IMR-90 (cell line): ENCODE results near the gene ATXN1. TPM values are rescaled to one million over a fixed set of nuclear protein-coding genes. Genes with fewer than 3 reads are reported as not detected.

Experiments
- ATAC-seq: fragments of 200-7000 bp; cut with Tn5 transposase; 2 replicates; pipeline ENCODE4 v1.9.1; 2020; ENCODE audit warnings: low read depth, mild to moderate bottlenecking, moderate library complexity
- BruUV-seq: library from RNA; stranded (reverse); fragments of 400-500 nt; replicated peaks from 2 replicates; lab custom pipeline; 2021; lab: Mats Ljungman, UMichigan
- CTCF ChIA-PET: fragments of 300-600 bp; formaldehyde crosslinking; extraction: SDS; loops from one replicate; lab custom pipeline; 2021; ENCODE audit warnings: antibody characterized with exemption; lab: Yijun Ruan, JAX
- POLR2A ChIA-PET: fragments of 300-600 bp; sonication (Branson Sonifier 250); formaldehyde crosslinking; loops from one replicate; lab custom pipeline; 2022; ENCODE audit warnings: antibody characterized with exemption; ENCODE audit not compliant: unreplicated experiment; lab: Charles Lee
- DNase-seq: peaks from one replicate; pipeline ENCODE4 v3.0.0; 2013
- H2AFZ ChIP-seq: replicated peaks from 2 replicates; pipeline ENCODE3; 2013; ENCODE audit warnings: low read length, mild to moderate bottlenecking; ENCODE audit not compliant: poor library complexity
- H2AK5ac ChIP-seq: 2 replicates; pipeline ENCODE4 v1.6.1; 2013; ENCODE audit warnings: low read depth, low read length, inconsistent platforms
- H2AK9ac ChIP-seq: replicated peaks from 2 replicates; pipeline ENCODE3; 2013; ENCODE audit warnings: mild to moderate bottlenecking, low read depth, low read length, moderate library complexity; ENCODE audit not compliant: poor library complexity
- H2BK120ac ChIP-seq: 2 replicates; pipeline ENCODE4 v1.6.1; 2013; ENCODE audit warnings: low read depth, low read length, inconsistent platforms
- H2BK15ac ChIP-seq: 3 replicates; pipeline ENCODE4 v1.6.1; 2013; ENCODE audit warnings: low read depth, low read length, inconsistent platforms
- H2BK20ac ChIP-seq: 2 replicates; pipeline ENCODE4 v1.6.1; 2013; ENCODE audit warnings: low read depth, mild to moderate bottlenecking, inconsistent platforms, low read length, moderate library complexity
- H2BK5ac ChIP-seq: 2 replicates; pipeline ENCODE4 v1.6.1; 2013; ENCODE audit warnings: mild to moderate bottlenecking, low read depth, low read length, inconsistent platforms; ENCODE audit not compliant: poor library complexity, severe bottlenecking
- H3K14ac ChIP-seq: replicated peaks from 2 replicates; pipeline ENCODE4 v1.6.1; 2013; ENCODE audit warnings: low read depth, low read length, inconsistent platforms
- H3K18ac ChIP-seq: 2 replicates; pipeline ENCODE4 v1.6.1; 2013; ENCODE audit warnings: low read depth, low read length, control low read depth
- H3K23ac ChIP-seq: 2 replicates; pipeline ENCODE4 v1.6.1; 2013; ENCODE audit warnings: low read depth, low read length, inconsistent platforms
- H3K27ac ChIP-seq: 2 replicates; pipeline ENCODE4 v1.5.1; 2013; ENCODE audit warnings: mild to moderate bottlenecking, control low read depth, low read length; ENCODE audit not compliant: insufficient read depth
- H3K27me3 ChIP-seq: 2 replicates; pipeline ENCODE4 v1.6.1; 2013; ENCODE audit warnings: low read length; ENCODE audit not compliant: control insufficient read depth, insufficient read depth
- H3K36me3 ChIP-seq: 2 replicates; pipeline ENCODE4 v1.6.1; 2013; ENCODE audit warnings: low read length, mixed read lengths; ENCODE audit not compliant: control insufficient read depth, insufficient read depth
- H3K4ac ChIP-seq: 2 replicates; pipeline ENCODE4 v1.6.1; 2013; ENCODE audit warnings: low read depth, low read length, inconsistent platforms
- H3K4me1 ChIP-seq: 2 replicates; pipeline ENCODE4 v1.6.1; 2013; ENCODE audit warnings: low read length, mixed read lengths; ENCODE audit not compliant: control insufficient read depth, insufficient read depth
- H3K4me2 ChIP-seq: 2 replicates; pipeline ENCODE4 v1.6.1; 2013; ENCODE audit warnings: low read depth, mild to moderate bottlenecking, control low read depth, low read length, moderate library complexity
- H3K4me3 ChIP-seq: 2 replicates; pipeline ENCODE4 v1.5.1; 2013; ENCODE audit warnings: low read depth, mild to moderate bottlenecking, control low read depth, low read length, moderate library complexity; ENCODE audit not compliant: insufficient read depth
- H3K56ac ChIP-seq: 2 replicates; pipeline ENCODE4 v1.6.1; 2013; ENCODE audit warnings: low read length, inconsistent platforms; ENCODE audit not compliant: insufficient read depth; ENCODE audit errors: extremely low read depth
- H3K79me1 ChIP-seq, 2 experiments: 2 replicates each; pipeline ENCODE4 v1.6.1; 2013; ENCODE audit warnings: low read length in 2 of 2, inconsistent platforms in 1 of 2, low read depth in 1 of 2
- H3K9ac ChIP-seq: 2 replicates; pipeline ENCODE4 v1.6.1; 2013; ENCODE audit warnings: low read depth, low read length, control low read depth
- H3K9me1 ChIP-seq: 2 replicates; pipeline ENCODE4 v1.6.1; 2013; ENCODE audit warnings: low read length, inconsistent platforms; ENCODE audit not compliant: insufficient read depth
- H3K9me3 ChIP-seq: 2 replicates; pipeline ENCODE4 v1.6.1; 2013; ENCODE audit warnings: low read length; ENCODE audit not compliant: control insufficient read depth, insufficient read depth
- H4K20me1 ChIP-seq: 2 replicates; pipeline ENCODE4 v1.6.1; 2013; ENCODE audit warnings: low read length, inconsistent platforms; ENCODE audit not compliant: insufficient read depth
- H4K5ac ChIP-seq: 2 replicates; pipeline ENCODE4 v1.6.1; 2013; ENCODE audit warnings: mild to moderate bottlenecking, low read depth, low read length, control low read depth
- H4K8ac ChIP-seq, 2 experiments: 2 replicates each; pipeline ENCODE4 v1.6.1; 2013; ENCODE audit warnings: low read depth in 2 of 2, low read length in 2 of 2, control low read depth in 1 of 2, inconsistent platforms in 1 of 2
- H4K91ac ChIP-seq: 2 replicates; pipeline ENCODE4 v1.6.1; 2013; ENCODE audit warnings: low read depth, low read length, inconsistent platforms; ENCODE audit not compliant: insufficient read depth
- CEBPB ChIP-seq: IDR thresholded peaks from 2 replicates; pipeline ENCODE4 v1.6.1; 2012; ENCODE audit warnings: low read depth, low read length, improper control_type of control experiment
- CHD1 ChIP-seq: IDR thresholded peaks from 2 replicates; pipeline ENCODE4 v1.6.1; 2012; ENCODE audit warnings: low read depth, low read length, improper control_type of control experiment
- MAZ ChIP-seq: IDR thresholded peaks from 2 replicates; pipeline ENCODE4 v1.6.1; 2012; ENCODE audit warnings: low read depth, mild to moderate bottlenecking, low read length, improper control_type of control experiment, moderate library complexity, borderline replicate concordance
- MXI1 ChIP-seq: IDR thresholded peaks from 2 replicates; pipeline ENCODE4 v1.6.1; 2012; ENCODE audit warnings: low read depth, mild to moderate bottlenecking, low read length, moderate library complexity, borderline replicate concordance
- NFE2L2 ChIP-seq: fragments of 150-350 bp; IDR thresholded peaks from 2 replicates; pipeline ENCODE4 v1.6.1; 2016; ENCODE audit warnings: low read depth, mild to moderate bottlenecking, low read length
- RAD21 ChIP-seq: IDR thresholded peaks from 2 replicates; pipeline ENCODE4 v1.6.1; 2012; ENCODE audit warnings: low read length, improper control_type of control experiment
- RCOR1 ChIP-seq: IDR thresholded peaks from 2 replicates; pipeline ENCODE4 v1.6.1; 2012; ENCODE audit warnings: mild to moderate bottlenecking, low read length, improper control_type of control experiment; ENCODE audit not compliant: insufficient replicate concordance
- RFX5 ChIP-seq: IDR thresholded peaks from 2 replicates; pipeline ENCODE4 v1.8.0; 2012; ENCODE audit warnings: low read depth, mild to moderate bottlenecking, low read length, moderate library complexity
- SMC3 ChIP-seq: fragments of 150-350 bp; IDR thresholded peaks from 2 replicates; pipeline ENCODE4 v1.6.1; 2016; ENCODE audit warnings: low read depth, mild to moderate bottlenecking, antibody characterized with exemption, low read length, moderate library complexity
- WGBS, 2 experiments: methylation state at CpG; one replicate each; pipeline versions ENCODE4 v1.1.5 to v1.1.7; 2013; ENCODE audit warnings: missing lambda C conversion rate in 2 of 2; ENCODE audit not compliant: insufficient read length in 1 of 2; ENCODE audit errors: extremely low coverage in 2 of 2; 5-methylcytosine and 5-hydroxymethylcytosine counted together
- dilution Hi-C: fragments of 300-500 bp; cut with HindIII; formaldehyde crosslinking; loops from one replicate; pipeline ENCODE4 v1.14.3; 2018; ENCODE audit warnings: low sequenced_read_pairs; ENCODE audit not compliant: unreplicated experiment
- in situ Hi-C: fragments of 300-500 bp; cut with MboI; formaldehyde crosslinking; loops from 3 replicates; pipeline ENCODE4 v1.14.3; 2019; ENCODE audit warnings: low sequenced_read_pairs, inconsistent platforms, mixed read lengths
- intact Hi-C: fragments of 100-400 bp; cut with micrococcal nuclease; formaldehyde crosslinking; loops from 2 replicates; pipeline ENCODE4 v1.10.0; 2022
- polyA plus RNA-seq, 3 experiments: library from polyadenylated mRNA; depleted of rRNA; stranded (reverse); fragments of >200 nt; gene quantifications; 2 replicates each; pipeline ENCODE4 v1.2.3, GENCODE V29; 2012; ENCODE audit warnings: low replicate concordance in 1 of 3
- total RNA-seq: library from RNA; depleted of rRNA; stranded (reverse); fragments of >200 nt; gene quantifications from 2 replicates; pipeline ENCODE4 v1.2.3, GENCODE V29; 2012
- TF ChIP-seq, protein P1 (sequence below): fragments of 150-350 bp; IDR thresholded peaks from 2 replicates; pipeline ENCODE4 v1.6.1; 2017; ENCODE audit warnings: mild to moderate bottlenecking, antibody characterized with exemption, low read length, low read depth
- TF ChIP-seq, protein P2 (sequence below): conservative IDR thresholded peaks from 2 replicates; pipeline ENCODE4 v1.5.1; 2012; ENCODE audit warnings: mild to moderate bottlenecking, low read depth, low read length, improper control_type of control experiment
- TF ChIP-seq, protein P3 (sequence below): fragments of 150-350 bp; IDR thresholded peaks from 2 replicates; pipeline ENCODE4 v1.6.1; 2016; ENCODE audit warnings: low read depth, mild to moderate bottlenecking, low read length, moderate library complexity, borderline replicate concordance

Gene ATXN1
- total and polyA plus RNA-seq, 2 of the 4 experiments (the other 2 are of a cell fraction) = 7.3 to 11.1 TPM

DNA sequence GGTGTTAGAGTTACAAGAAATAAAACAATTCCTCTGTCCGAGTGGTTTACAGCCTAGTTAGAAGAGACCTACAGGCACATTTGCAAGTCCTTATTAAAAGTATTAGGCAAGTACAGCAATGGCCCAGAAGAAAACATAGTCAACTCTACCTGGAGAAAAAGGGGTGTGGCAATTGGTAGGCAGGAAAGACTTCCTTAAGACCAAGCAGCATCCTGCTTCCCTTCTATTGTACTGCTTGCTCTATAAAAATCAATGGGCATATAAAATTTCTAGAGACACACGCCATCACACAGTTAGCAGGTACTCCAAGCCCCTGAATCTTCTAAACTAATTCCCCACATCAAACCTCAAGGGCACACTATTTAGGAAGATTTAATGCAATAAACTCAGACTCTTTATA, 185.6 kb downstream of the ATXN1 start:
- Histone ChIP-seq H3K27me3 (no peaks in the 10 kb centered on the region), H3K56ac (no peak overlapping the region), H3K9me1 (peaks cover 5% of the 10 kb centered on the region; the same call in 1 of the 2 replicates), H3K27ac (no peak overlapping the region), H3K9me3 (no peaks in the 10 kb centered on the region), H3K9ac (no peak overlapping the region), H3K4me2 (no peak overlapping the region), H3K14ac (no peak overlapping the region), H2BK120ac (no peak overlapping the region), H2AK9ac (no peak overlapping the region), H3K79me1 (peaks cover 5 to 8% of the 10 kb centered on the region in 2 experiments; a peak in 2 of 4 replicates), H4K5ac (no peak overlapping the region), H3K23ac (no peak overlapping the region), H2BK15ac (no peak overlapping the region), H2BK20ac (no peak overlapping the region), H3K18ac (no peak overlapping the region), H2AFZ (no peak overlapping the region), H3K4ac (no peak overlapping the region), H3K4me1 (peaks cover 4% of the 10 kb centered on the region), H4K20me1 (no peaks in the 10 kb centered on the region), H4K91ac (no peak overlapping the region), H4K8ac (no peak overlapping the region), H3K4me3 (no peak overlapping the region), H3K36me3 (peaks cover 1% of the 10 kb centered on the region; the same call in 1 of the 2 replicates), H2BK5ac (no peak overlapping the region), H2AK5ac (no peak overlapping the region)
- TF ChIP-seq CEBPB = no peak
- TF ChIP-seq, protein P1, sequence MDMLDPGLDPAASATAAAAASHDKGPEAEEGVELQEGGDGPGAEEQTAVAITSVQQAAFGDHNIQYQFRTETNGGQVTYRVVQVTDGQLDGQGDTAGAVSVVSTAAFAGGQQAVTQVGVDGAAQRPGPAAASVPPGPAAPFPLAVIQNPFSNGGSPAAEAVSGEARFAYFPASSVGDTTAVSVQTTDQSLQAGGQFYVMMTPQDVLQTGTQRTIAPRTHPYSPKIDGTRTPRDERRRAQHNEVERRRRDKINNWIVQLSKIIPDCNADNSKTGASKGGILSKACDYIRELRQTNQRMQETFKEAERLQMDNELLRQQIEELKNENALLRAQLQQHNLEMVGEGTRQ = no peak
- TF ChIP-seq RCOR1 = no peak
- no peak for TF ChIP-seq CHD1
- no peak for TF ChIP-seq MXI1
- TF ChIP-seq, protein P2, sequence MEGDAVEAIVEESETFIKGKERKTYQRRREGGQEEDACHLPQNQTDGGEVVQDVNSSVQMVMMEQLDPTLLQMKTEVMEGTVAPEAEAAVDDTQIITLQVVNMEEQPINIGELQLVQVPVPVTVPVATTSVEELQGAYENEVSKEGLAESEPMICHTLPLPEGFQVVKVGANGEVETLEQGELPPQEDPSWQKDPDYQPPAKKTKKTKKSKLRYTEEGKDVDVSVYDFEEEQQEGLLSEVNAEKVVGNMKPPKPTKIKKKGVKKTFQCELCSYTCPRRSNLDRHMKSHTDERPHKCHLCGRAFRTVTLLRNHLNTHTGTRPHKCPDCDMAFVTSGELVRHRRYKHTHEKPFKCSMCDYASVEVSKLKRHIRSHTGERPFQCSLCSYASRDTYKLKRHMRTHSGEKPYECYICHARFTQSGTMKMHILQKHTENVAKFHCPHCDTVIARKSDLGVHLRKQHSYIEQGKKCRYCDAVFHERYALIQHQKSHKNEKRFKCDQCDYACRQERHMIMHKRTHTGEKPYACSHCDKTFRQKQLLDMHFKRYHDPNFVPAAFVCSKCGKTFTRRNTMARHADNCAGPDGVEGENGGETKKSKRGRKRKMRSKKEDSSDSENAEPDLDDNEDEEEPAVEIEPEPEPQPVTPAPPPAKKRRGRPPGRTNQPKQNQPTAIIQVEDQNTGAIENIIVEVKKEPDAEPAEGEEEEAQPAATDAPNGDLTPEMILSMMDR = no peak
- TF ChIP-seq SMC3 = no peak
- TF ChIP-seq RFX5 = no peak
- TF ChIP-seq MAZ = no peak
- TF ChIP-seq, protein P3, sequence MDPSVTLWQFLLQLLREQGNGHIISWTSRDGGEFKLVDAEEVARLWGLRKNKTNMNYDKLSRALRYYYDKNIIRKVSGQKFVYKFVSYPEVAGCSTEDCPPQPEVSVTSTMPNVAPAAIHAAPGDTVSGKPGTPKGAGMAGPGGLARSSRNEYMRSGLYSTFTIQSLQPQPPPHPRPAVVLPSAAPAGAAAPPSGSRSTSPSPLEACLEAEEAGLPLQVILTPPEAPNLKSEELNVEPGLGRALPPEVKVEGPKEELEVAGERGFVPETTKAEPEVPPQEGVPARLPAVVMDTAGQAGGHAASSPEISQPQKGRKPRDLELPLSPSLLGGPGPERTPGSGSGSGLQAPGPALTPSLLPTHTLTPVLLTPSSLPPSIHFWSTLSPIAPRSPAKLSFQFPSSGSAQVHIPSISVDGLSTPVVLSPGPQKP = no peak
- no peak for TF ChIP-seq NFE2L2
- TF ChIP-seq RAD21 = no peak
- DNase-seq = no peak
- intact Hi-C loops (loop anchor here (5.0 kb wide), 1 partner anchor 243 kb away; no protein-coding TSS in a partner anchor), in situ Hi-C loops (no loop called here), dilution Hi-C loops (no loop called here)
- no peak for ATAC-seq
- no TSS peak for BruUV-seq
- CTCF ChIA-PET = no interaction called here
- no CpG with 5 or more reads among the region's 2 CpGs for WGBS, 2 experiments
- POLR2A ChIA-PET = no interaction called here
